HEK293 (cell line): ENCODE data around the gene PLEKHG4.

ENCODE experiments used
- KLF16 ChIP-seq: fragments of 450-650 bp; formaldehyde crosslinking; IDR thresholded peaks from 2 replicates; pipeline ENCODE4 v1.5.1; 2017; ENCODE audit warnings: missing biosample characterization, missing genetic modification characterization
- KLF8 ChIP-seq: fragments of 450-650 bp; formaldehyde crosslinking; IDR thresholded peaks from 2 replicates; pipeline ENCODE4 v1.5.1; 2016; ENCODE audit warnings: missing biosample characterization, missing genetic modification characterization
- RBAK ChIP-seq: fragments of 450-650 bp; formaldehyde crosslinking; IDR thresholded peaks from 2 replicates; pipeline ENCODE4 v1.5.1; 2016; ENCODE audit warnings: missing biosample characterization, missing genetic modification characterization
- ZFP69B ChIP-seq: fragments of 450-650 bp; formaldehyde crosslinking; IDR thresholded peaks from 2 replicates; pipeline ENCODE4 v1.5.1; 2016; ENCODE audit warnings: missing biosample characterization, missing genetic modification characterization
- ZNF132 ChIP-seq: fragments of 450-650 bp; formaldehyde crosslinking; IDR thresholded peaks from 2 replicates; pipeline ENCODE4 v1.5.1; 2017; ENCODE audit warnings: missing biosample characterization, missing genetic modification characterization, borderline replicate concordance
- ZNF19 ChIP-seq: fragments of 450-650 bp; formaldehyde crosslinking; IDR thresholded peaks from 2 replicates; pipeline ENCODE4; 2016; ENCODE audit warnings: missing biosample characterization, missing genetic modification characterization, low read depth
- ZNF2 ChIP-seq: fragments of 450-650 bp; formaldehyde crosslinking; IDR thresholded peaks from 2 replicates; pipeline ENCODE4 v1.5.1; 2016; ENCODE audit warnings: missing biosample characterization, missing genetic modification characterization
- ZNF341 ChIP-seq: fragments of 450-650 bp; formaldehyde crosslinking; IDR thresholded peaks from 2 replicates; pipeline ENCODE4; 2016; ENCODE audit warnings: low read depth, missing biosample characterization, missing genetic modification characterization
- ZNF394 ChIP-seq: fragments of 450-650 bp; formaldehyde crosslinking; IDR thresholded peaks from 2 replicates; pipeline ENCODE4 v1.5.1; 2016; ENCODE audit warnings: missing biosample characterization, missing genetic modification characterization, mild to moderate bottlenecking, moderate library complexity, borderline replicate concordance
- ZNF416 ChIP-seq: fragments of 450-650 bp; formaldehyde crosslinking; IDR thresholded peaks from 2 replicates; pipeline ENCODE4 v1.5.1; 2016; ENCODE audit warnings: missing biosample characterization, missing genetic modification characterization
- ZNF610 ChIP-seq: fragments of 450-650 bp; formaldehyde crosslinking; IDR thresholded peaks from 2 replicates; pipeline ENCODE4 v1.5.1; 2016; ENCODE audit warnings: missing biosample characterization, missing genetic modification characterization, borderline replicate concordance
- ZNF623 ChIP-seq: fragments of 450-650 bp; formaldehyde crosslinking; IDR thresholded peaks from 2 replicates; pipeline ENCODE4 v1.5.1; 2016; ENCODE audit warnings: missing biosample characterization, missing genetic modification characterization
- ZNF629 ChIP-seq: fragments of 450-650 bp; formaldehyde crosslinking; IDR thresholded peaks from 2 replicates; pipeline ENCODE4 v1.5.1; 2017; ENCODE audit warnings: missing biosample characterization, missing genetic modification characterization
- TF ChIP-seq, protein P1 (sequence below): fragments of 450-650 bp; formaldehyde crosslinking; IDR thresholded peaks from 2 replicates; pipeline ENCODE4 v1.5.1; 2016; ENCODE audit warnings: missing biosample characterization, missing genetic modification characterization
- TF ChIP-seq, protein P2 (sequence below): fragments of 450-650 bp; formaldehyde crosslinking; IDR thresholded peaks from 2 replicates; pipeline ENCODE4 v1.5.1; 2016; ENCODE audit warnings: missing biosample characterization, missing genetic modification characterization
- TF ChIP-seq, protein P3 (sequence below): fragments of 450-650 bp; formaldehyde crosslinking; IDR thresholded peaks from 2 replicates; pipeline ENCODE4 v1.5.1; 2016; ENCODE audit warnings: missing biosample characterization, missing genetic modification characterization
- TF ChIP-seq, protein P4 (sequence below): fragments of 450-650 bp; formaldehyde crosslinking; IDR thresholded peaks from 2 replicates; pipeline ENCODE4 v1.5.1; 2016; ENCODE audit warnings: missing biosample characterization, missing genetic modification characterization
- TF ChIP-seq, protein P5 (sequence below): fragments of 450-650 bp; formaldehyde crosslinking; IDR thresholded peaks from 2 replicates; pipeline ENCODE4 v1.5.1; 2016; ENCODE audit warnings: missing biosample characterization, missing genetic modification characterization, borderline replicate concordance
- TF ChIP-seq, protein P6 (sequence below): fragments of 450-650 bp; formaldehyde crosslinking; IDR thresholded peaks from 2 replicates; pipeline ENCODE4 v1.5.1; 2016; ENCODE audit warnings: missing biosample characterization, missing genetic modification characterization
- TF ChIP-seq, protein P7 (sequence below): fragments of 450-650 bp; formaldehyde crosslinking; IDR thresholded peaks from 2 replicates; pipeline ENCODE4 v1.5.1; 2017; ENCODE audit warnings: missing biosample characterization, missing genetic modification characterization

The PLEKHG4 gene

DNA sequence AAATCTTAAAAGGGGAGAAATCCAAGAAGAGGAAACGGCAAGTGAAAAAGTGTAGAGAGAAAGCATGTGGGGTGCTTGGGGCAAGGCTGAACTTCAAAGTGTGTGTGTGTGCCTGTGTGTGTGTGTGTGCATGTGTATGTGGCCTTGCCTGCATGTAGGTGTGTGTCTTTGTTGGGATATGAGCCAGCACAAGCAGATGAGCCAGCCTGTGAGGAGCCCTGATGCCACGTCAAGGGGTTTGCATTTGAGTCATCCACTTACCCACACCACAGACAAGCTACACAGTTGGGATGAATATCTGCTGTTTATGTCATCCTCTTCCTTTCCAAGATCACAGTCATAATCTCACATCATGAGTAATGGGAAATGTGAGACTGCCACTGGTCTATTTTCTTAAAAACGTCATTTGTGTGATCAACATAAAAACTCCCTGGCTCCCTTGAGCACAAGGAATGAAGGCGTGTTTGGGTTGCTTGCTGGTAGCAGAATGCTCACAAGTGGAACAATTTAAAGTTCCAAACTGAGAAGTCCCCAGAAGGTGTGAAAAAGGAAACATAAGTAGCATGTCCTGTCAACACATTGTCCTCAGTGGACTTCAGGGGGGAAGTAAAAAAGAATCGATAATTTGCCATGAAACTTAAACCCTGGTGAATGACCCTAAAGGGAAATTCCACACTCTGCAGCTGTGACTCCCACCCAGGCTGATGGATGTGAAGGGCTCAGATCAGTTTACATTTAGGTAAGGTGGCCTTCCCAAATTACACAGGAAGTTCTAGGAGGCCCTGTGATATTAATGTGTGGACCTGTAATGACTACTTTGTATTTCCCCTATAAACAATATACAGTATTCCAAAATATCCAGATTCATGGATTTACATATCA, 32.5 kb downstream of the PLEKHG4 start (continued):
- TF ChIP-seq, protein P1, sequence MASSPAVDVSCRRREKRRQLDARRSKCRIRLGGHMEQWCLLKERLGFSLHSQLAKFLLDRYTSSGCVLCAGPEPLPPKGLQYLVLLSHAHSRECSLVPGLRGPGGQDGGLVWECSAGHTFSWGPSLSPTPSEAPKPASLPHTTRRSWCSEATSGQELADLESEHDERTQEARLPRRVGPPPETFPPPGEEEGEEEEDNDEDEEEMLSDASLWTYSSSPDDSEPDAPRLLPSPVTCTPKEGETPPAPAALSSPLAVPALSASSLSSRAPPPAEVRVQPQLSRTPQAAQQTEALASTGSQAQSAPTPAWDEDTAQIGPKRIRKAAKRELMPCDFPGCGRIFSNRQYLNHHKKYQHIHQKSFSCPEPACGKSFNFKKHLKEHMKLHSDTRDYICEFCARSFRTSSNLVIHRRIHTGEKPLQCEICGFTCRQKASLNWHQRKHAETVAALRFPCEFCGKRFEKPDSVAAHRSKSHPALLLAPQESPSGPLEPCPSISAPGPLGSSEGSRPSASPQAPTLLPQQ (tag by site-specific recombination) = peak; percentile 86
- TF ChIP-seq KLF8 (tag by site-specific recombination) (peak; percentile 63), ZNF341 (tag by site-specific recombination) (no peak), KLF16 (tag by site-specific recombination) (peak; percentile 59; the same call in 1 of the 2 replicates), ZFP69B (tag by site-specific recombination) (peak; percentile 46; the same call in 1 of the 2 replicates), ZNF132 (tag by site-specific recombination) (no peak), ZNF623 (no peak; the same call in 1 of the 2 replicates), ZNF394 (tag by site-specific recombination) (0 out of 2 replicates have a peak, but pooled peaks have one; percentile 52), ZNF2 (tag by site-specific recombination) (0 out of 2 replicates have a peak, but pooled peaks have one; percentile 59), RBAK (tag by site-specific recombination) (no peak), ZNF416 (tag by site-specific recombination) (no peak), ZNF629 (peak; percentile 99), ZNF610 (tag by site-specific recombination) (no peak), ZNF19 (tag by site-specific recombination) (no peak)
- TF ChIP-seq, protein P2, sequence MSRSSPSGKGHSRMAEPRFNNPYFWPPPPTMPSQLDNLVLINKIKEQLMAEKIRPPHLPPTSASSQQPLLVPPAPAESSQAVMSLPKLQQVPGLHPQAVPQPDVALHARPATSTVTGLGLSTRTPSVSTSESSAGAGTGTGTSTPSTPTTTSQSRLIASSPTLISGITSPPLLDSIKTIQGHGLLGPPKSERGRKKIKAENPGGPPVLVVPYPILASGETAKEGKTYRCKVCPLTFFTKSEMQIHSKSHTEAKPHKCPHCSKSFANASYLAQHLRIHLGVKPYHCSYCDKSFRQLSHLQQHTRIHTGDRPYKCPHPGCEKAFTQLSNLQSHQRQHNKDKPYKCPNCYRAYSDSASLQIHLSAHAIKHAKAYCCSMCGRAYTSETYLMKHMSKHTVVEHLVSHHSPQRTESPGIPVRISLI = peak; percentile 47; the same call in 1 of the 2 replicates
- TF ChIP-seq, protein P3, sequence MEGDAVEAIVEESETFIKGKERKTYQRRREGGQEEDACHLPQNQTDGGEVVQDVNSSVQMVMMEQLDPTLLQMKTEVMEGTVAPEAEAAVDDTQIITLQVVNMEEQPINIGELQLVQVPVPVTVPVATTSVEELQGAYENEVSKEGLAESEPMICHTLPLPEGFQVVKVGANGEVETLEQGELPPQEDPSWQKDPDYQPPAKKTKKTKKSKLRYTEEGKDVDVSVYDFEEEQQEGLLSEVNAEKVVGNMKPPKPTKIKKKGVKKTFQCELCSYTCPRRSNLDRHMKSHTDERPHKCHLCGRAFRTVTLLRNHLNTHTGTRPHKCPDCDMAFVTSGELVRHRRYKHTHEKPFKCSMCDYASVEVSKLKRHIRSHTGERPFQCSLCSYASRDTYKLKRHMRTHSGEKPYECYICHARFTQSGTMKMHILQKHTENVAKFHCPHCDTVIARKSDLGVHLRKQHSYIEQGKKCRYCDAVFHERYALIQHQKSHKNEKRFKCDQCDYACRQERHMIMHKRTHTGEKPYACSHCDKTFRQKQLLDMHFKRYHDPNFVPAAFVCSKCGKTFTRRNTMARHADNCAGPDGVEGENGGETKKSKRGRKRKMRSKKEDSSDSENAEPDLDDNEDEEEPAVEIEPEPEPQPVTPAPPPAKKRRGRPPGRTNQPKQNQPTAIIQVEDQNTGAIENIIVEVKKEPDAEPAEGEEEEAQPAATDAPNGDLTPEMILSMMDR (tag by site-specific recombination) = no peak
- TF ChIP-seq, protein P4, sequence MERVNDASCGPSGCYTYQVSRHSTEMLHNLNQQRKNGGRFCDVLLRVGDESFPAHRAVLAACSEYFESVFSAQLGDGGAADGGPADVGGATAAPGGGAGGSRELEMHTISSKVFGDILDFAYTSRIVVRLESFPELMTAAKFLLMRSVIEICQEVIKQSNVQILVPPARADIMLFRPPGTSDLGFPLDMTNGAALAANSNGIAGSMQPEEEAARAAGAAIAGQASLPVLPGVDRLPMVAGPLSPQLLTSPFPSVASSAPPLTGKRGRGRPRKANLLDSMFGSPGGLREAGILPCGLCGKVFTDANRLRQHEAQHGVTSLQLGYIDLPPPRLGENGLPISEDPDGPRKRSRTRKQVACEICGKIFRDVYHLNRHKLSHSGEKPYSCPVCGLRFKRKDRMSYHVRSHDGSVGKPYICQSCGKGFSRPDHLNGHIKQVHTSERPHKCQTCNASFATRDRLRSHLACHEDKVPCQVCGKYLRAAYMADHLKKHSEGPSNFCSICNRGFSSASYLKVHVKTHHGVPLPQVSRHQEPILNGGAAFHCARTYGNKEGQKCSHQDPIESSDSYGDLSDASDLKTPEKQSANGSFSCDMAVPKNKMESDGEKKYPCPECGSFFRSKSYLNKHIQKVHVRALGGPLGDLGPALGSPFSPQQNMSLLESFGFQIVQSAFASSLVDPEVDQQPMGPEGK (tag by site-specific recombination) = peak; percentile 56; the same call in 1 of the 2 replicates
- TF ChIP-seq, protein P5, sequence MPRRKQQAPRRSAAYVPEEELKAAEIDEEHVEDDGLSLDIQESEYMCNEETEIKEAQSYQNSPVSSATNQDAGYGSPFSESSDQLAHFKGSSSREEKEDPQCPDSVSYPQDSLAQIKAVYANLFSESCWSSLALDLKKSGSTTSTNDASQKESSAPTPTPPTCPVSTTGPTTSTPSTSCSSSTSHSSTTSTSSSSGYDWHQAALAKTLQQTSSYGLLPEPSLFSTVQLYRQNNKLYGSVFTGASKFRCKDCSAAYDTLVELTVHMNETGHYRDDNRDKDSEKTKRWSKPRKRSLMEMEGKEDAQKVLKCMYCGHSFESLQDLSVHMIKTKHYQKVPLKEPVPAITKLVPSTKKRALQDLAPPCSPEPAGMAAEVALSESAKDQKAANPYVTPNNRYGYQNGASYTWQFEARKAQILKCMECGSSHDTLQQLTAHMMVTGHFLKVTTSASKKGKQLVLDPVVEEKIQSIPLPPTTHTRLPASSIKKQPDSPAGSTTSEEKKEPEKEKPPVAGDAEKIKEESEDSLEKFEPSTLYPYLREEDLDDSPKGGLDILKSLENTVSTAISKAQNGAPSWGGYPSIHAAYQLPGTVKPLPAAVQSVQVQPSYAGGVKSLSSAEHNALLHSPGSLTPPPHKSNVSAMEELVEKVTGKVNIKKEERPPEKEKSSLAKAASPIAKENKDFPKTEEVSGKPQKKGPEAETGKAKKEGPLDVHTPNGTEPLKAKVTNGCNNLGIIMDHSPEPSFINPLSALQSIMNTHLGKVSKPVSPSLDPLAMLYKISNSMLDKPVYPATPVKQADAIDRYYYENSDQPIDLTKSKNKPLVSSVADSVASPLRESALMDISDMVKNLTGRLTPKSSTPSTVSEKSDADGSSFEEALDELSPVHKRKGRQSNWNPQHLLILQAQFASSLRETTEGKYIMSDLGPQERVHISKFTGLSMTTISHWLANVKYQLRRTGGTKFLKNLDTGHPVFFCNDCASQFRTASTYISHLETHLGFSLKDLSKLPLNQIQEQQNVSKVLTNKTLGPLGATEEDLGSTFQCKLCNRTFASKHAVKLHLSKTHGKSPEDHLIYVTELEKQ = peak; percentile 74
- TF ChIP-seq, protein P6, sequence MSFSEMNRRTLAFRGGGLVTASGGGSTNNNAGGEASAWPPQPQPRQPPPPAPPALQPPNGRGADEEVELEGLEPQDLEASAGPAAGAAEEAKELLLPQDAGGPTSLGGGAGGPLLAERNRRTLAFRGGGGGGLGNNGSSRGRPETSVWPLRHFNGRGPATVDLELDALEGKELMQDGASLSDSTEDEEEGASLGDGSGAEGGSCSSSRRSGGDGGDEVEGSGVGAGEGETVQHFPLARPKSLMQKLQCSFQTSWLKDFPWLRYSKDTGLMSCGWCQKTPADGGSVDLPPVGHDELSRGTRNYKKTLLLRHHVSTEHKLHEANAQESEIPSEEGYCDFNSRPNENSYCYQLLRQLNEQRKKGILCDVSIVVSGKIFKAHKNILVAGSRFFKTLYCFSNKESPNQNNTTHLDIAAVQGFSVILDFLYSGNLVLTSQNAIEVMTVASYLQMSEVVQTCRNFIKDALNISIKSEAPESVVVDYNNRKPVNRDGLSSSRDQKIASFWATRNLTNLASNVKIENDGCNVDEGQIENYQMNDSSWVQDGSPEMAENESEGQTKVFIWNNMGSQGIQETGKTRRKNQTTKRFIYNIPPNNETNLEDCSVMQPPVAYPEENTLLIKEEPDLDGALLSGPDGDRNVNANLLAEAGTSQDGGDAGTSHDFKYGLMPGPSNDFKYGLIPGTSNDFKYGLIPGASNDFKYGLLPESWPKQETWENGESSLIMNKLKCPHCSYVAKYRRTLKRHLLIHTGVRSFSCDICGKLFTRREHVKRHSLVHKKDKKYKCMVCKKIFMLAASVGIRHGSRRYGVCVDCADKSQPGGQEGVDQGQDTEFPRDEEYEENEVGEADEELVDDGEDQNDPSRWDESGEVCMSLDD (tag by site-specific recombination) = no peak
- TF ChIP-seq, protein P7, sequence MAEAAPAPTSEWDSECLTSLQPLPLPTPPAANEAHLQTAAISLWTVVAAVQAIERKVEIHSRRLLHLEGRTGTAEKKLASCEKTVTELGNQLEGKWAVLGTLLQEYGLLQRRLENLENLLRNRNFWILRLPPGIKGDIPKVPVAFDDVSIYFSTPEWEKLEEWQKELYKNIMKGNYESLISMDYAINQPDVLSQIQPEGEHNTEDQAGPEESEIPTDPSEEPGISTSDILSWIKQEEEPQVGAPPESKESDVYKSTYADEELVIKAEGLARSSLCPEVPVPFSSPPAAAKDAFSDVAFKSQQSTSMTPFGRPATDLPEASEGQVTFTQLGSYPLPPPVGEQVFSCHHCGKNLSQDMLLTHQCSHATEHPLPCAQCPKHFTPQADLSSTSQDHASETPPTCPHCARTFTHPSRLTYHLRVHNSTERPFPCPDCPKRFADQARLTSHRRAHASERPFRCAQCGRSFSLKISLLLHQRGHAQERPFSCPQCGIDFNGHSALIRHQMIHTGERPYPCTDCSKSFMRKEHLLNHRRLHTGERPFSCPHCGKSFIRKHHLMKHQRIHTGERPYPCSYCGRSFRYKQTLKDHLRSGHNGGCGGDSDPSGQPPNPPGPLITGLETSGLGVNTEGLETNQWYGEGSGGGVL = peak; percentile 79
